Left lung (tissue), 14 donors: ENCODE results near the gene NSD1. TPM values are rescaled to one million over a fixed set of nuclear protein-coding genes. Genes with fewer than 3 reads are reported as not detected.

ENCODE experiments used
- ATAC-seq: fragments of 200-7000 bp; cut with Tn5 transposase; one replicate; pipeline ENCODE4 v1.9.1; 2020; ENCODE audit warnings: moderate library complexity
- DNase-seq, 4 donors: peaks; one replicate each; pipeline ENCODE4 v3.0.0-alpha.2; 2013 to 2020
- H3K27ac ChIP-seq, 2 donors: fragments of 200-600 bp; sonication (generic) in 1 of 2; one replicate each; pipeline versions ENCODE4 v1.5.0 to v1.8.0; 2020 to 2021
- H3K27me3 ChIP-seq, 2 donors: fragments of 200-600 bp; sonication (generic) in 1 of 2; one replicate each; pipeline versions ENCODE4 v1.5.0 to v1.8.0; 2020 to 2021
- H3K36me3 ChIP-seq, 2 donors: fragments of 200-600 bp; sonication (generic) in 1 of 2; one replicate each; pipeline versions ENCODE4 v1.5.0 to v1.8.0; 2020 to 2021
- H3K4me1 ChIP-seq, 2 donors: fragments of 200-600 bp; one replicate each; pipeline ENCODE4 v1.8.0; 2021
- H3K4me3 ChIP-seq, 2 donors: fragments of 200-600 bp; sonication (generic) in 1 of 2; one replicate each; pipeline versions ENCODE4 v1.5.0 to v1.8.0; 2020 to 2021; ENCODE audit warnings: mild to moderate bottlenecking in 1 of 2
- H3K9me3 ChIP-seq, 2 donors: fragments of 200-600 bp; sonication (generic) in 1 of 2; one replicate each; pipeline versions ENCODE4 v1.5.0 to v1.8.0; 2020 to 2021
- CTCF ChIP-seq, 2 donors: fragments of 200-600 bp; sonication (generic) in 1 of 2; IDR thresholded peaks; one replicate each; pipeline versions ENCODE4 v1.5.0 to v1.8.0; 2021; ENCODE audit warnings: antibody characterized with exemption in 2 of 2
- intact Hi-C, 2 donors: fragments of 100-400 bp; cut with DNase I; formaldehyde crosslinking; loops; one replicate each; pipeline versions ENCODE4 v1.11.2 to v1.14.2; 2022
- long read RNA-seq, 12 donors: library from polyadenylated mRNA in 2 of 12; unstranded in 2 of 12; transcript quantifications; one replicate each; pipeline ENCODE4 v2.0.0 and lab custom pipeline, GENCODE V29; 2019 to 2026
- polyA plus RNA-seq, 6 donors: library from polyadenylated mRNA; unstranded; fragments of 120-200 nt; gene quantifications; one replicate each; pipeline ENCODE4 v1.2.1, GENCODE V29; 2013; ENCODE audit not compliant: insufficient read length in 6 of 6
- total RNA-seq, 2 donors: library from RNA; stranded (reverse); fragmentation: NEBNext Ultra II Directional; extraction: Animal tissue kit (Norgen Biotek cat#: 25700); gene quantifications; one replicate each; pipeline ENCODE4 v1.2.1, GENCODE V29; 2021
- donor health status: DM: no; HTN: yes; CAD: no.
- donor health status: DM: no; HTN: no; CAD: no.

The NSD1 gene
- 10 to 100 TPM; 71.2 to 79.7 TPM for total RNA-seq
- polyA plus RNA-seq: 10 to 100 TPM; 45.8 to 57.8 (median 51.3) TPM
- long read RNA-seq, donor 1, transcript NSD1-215 (2 exons, 1,414 nt): major isoform, 5 of 15 reads
- long read RNA-seq, donor 1, partial matches to known transcripts: 9 of 15 reads
- long read RNA-seq, donor 1, other reads (novel, unspliced or antisense): 0 of 15 reads
- long read RNA-seq, donor 2, transcript NSD1-215 (2 exons, 1,414 nt): major isoform, 5 of 22 reads
- long read RNA-seq, donor 2, partial matches to known transcripts: 16 of 22 reads
- long read RNA-seq, donor 2, other reads (novel, unspliced or antisense): 0 of 22 reads
- long read RNA-seq, donor 3, partial matches to known transcripts: 0 of 2 reads
- long read RNA-seq, donor 3, other reads (novel, unspliced or antisense): 0 of 2 reads
- long read RNA-seq, donor 4, partial matches to known transcripts: 3 of 6 reads
- long read RNA-seq, donor 4, other reads (novel, unspliced or antisense): 2 of 6 reads
- long read RNA-seq, donor 5, partial matches to known transcripts: 22 of 22 reads
- long read RNA-seq, donor 5, other reads (novel, unspliced or antisense): 0 of 22 reads
- long read RNA-seq, donor 6, partial matches to known transcripts: 0 of 1 reads
- long read RNA-seq, donor 6, other reads (novel, unspliced or antisense): 0 of 1 reads
- long read RNA-seq, donor 7, partial matches to known transcripts: 6 of 9 reads
- long read RNA-seq, donor 7, other reads (novel, unspliced or antisense): 0 of 9 reads
- long read RNA-seq, donor 8, full-length matches to known transcripts: 7 of 7 reads
- long read RNA-seq, donor 8, partial matches to known transcripts: 0 of 7 reads
- long read RNA-seq, donor 8, other reads (novel, unspliced or antisense): 0 of 7 reads
- long read RNA-seq, donor 9: 0 reads
- long read RNA-seq, donor 10, partial matches to known transcripts: 1 of 5 reads
- long read RNA-seq, donor 10, other reads (novel, unspliced or antisense): 4 of 5 reads
- long read RNA-seq, donor 11, partial matches to known transcripts: 44 of 83 reads
- long read RNA-seq, donor 11, other reads (novel, unspliced or antisense): 35 of 83 reads
- long read RNA-seq, donor 12, partial matches to known transcripts: 5 of 6 reads
- long read RNA-seq, donor 12, other reads (novel, unspliced or antisense): 0 of 6 reads

- peak; percentile 83 for ATAC-seq
Observed at GRCh38 chr5:177133096-177133852, at the start of gene NSD1. Gene NSD1 (plus strand): TSS chr5:177133773. CDS start chr5:177135104, 1,331 bp downstream.

GRCh38 chr5:177084175-177084574, 49.4 kb upstream of the NSD1 start:
- DNase-seq (peak in 1 of 4 donors; percentile 36), ATAC-seq (no peak)
- H3K9me3 ChIP-seq: no peaks in the 10 kb centered on the region
- peaks cover 0 to 38% of the 10 kb centered on the region in 2 donors for H3K27me3 ChIP-seq
- no peaks in the 10 kb centered on the region for H3K36me3 ChIP-seq
- peaks cover 0 to 11% of the 10 kb centered on the region in 2 donors for H3K4me1 ChIP-seq
- no peak overlapping the region for H3K4me3 ChIP-seq
- TF ChIP-seq CTCF (IDR thresholded peaks at IDR 0.05): no peak
- H3K27ac ChIP-seq: no peak overlapping the region
- intact Hi-C loops: no loop called here

More at GRCh38 chr5:177133096-177133852, at the start of gene NSD1:
- peaks cover 0 to 30% of the 10 kb centered on the region in 2 donors for H3K36me3 ChIP-seq
- no peaks in the 10 kb centered on the region for H3K27me3 ChIP-seq
- H3K4me3 ChIP-seq: peak within 1 kb of the TSS; percentile 70 to 76
- peaks cover 30 to 53% of the 10 kb centered on the region in 2 donors for H3K4me1 ChIP-seq
- peak; percentile 92 to 98 (median 94) for DNase-seq
- no peak for TF ChIP-seq CTCF (IDR thresholded peaks at IDR 0.05)
- intact Hi-C loops: no loop called here
- peak within 1 kb of the TSS; percentile 89 for H3K27ac ChIP-seq
- H3K9me3 ChIP-seq: no peaks in the 10 kb centered on the region

- Histone ChIP-seq H3K27ac (no peak overlapping the region), H3K4me1 (peaks cover 0 to 11% of the 10 kb centered on the region in 2 donors), H3K9me3 (no peaks in the 10 kb centered on the region), H3K27me3 (peaks cover 0 to 38% of the 10 kb centered on the region in 2 donors), H3K36me3 (no peaks in the 10 kb centered on the region), H3K4me3 (no peak overlapping the region)
- ATAC-seq: peak; percentile 4
- DNase-seq: peak in 1 of 4 donors; percentile 62
- no peak for TF ChIP-seq CTCF (IDR thresholded peaks at IDR 0.05)
- intact Hi-C loops: no loop called here
Observed at GRCh38 chr5:177085985-177086653, 47.5 kb upstream of the NSD1 start.

- ATAC-seq (peak; percentile 85), DNase-seq (peak; percentile 67 to 91 (median 85))
- Histone ChIP-seq H3K9me3 (no peaks in the 10 kb centered on the region), H3K4me3 (peak within 1 kb of the TSS; percentile 35 to 46), H3K4me1 (peaks cover 0 to 11% of the 10 kb centered on the region in 2 donors), H3K27ac (no peak within 1 kb of the TSS), H3K36me3 (no peaks in the 10 kb centered on the region), H3K27me3 (peaks cover 0 to 38% of the 10 kb centered on the region in 2 donors)
- intact Hi-C loops: no loop called here
- TF ChIP-seq CTCF (IDR thresholded peaks at IDR 0.05): peak; percentile 45 to 62
Observed at GRCh38 chr5:177086654-177087397, 46.7 kb upstream of the NSD1 start, which contains the start of gene FGFR4. Gene FGFR4 (plus strand): TSS chr5:177086915. CDS start chr5:177089603, 2,688 bp downstream.
